ENCODE data around the gene SLC9A3.
A peak's percentile ranks its signal among the peaks of the same experiment; 100 is the strongest.

The SLC9A3 gene

GRCh38 chr5:472656-473550, 51.3 kb downstream of the SLC9A3 start:
- DNase-seq, result peak; percentile 13

- DNase-seq, result no peak
Measured at GRCh38 chr5:472076-472655, 52.1 kb downstream of the SLC9A3 start.

- no peak for DNase-seq
Measured at GRCh38 chr5:471750-472058, 52.5 kb downstream of the SLC9A3 start.

GRCh38 chr5:470961-471749, 53.1 kb downstream of the SLC9A3 start:
- no peak for DNase-seq

GRCh38 chr5:469752-470483, 54.3 kb downstream of the SLC9A3 start:
- no peak for DNase-seq

- no peak for DNase-seq
Measured at GRCh38 chr5:468401-468800, 55.8 kb downstream of the SLC9A3 start.

- no peak for DNase-seq
Measured at GRCh38 chr5:466661-467310, 57.5 kb downstream of the SLC9A3 start.

- no peak for DNase-seq
Measured at GRCh38 chr5:465591-466403, 58.5 kb downstream of the SLC9A3 start.

- DNase-seq, result no peak
Measured at GRCh38 chr5:464843-465590, 59.2 kb downstream of the SLC9A3 start.

- no peak for DNase-seq
Measured at GRCh38 chr5:464446-464842, 59.8 kb downstream of the SLC9A3 start.

GRCh38 chr5:463952-464351, 60.3 kb downstream of the SLC9A3 start:
- DNase-seq, result no peak

GRCh38 chr5:463301-463700, 60.9 kb downstream of the SLC9A3 start:
- no peak for DNase-seq

- DNase-seq, result no peak
Measured at GRCh38 chr5:462051-462481, 62.2 kb downstream of the SLC9A3 start.

- no peak for DNase-seq
Measured at GRCh38 chr5:460273-460625, 64.0 kb downstream of the SLC9A3 start.

GRCh38 chr5:459562-460272, 64.5 kb downstream of the SLC9A3 start:
- no peak for DNase-seq

- no peak for DNase-seq
Measured at GRCh38 chr5:458547-459353, 65.5 kb downstream of the SLC9A3 start.

GRCh38 chr5:457195-457961, 66.9 kb downstream of the SLC9A3 start:
- DNase-seq, result no peak

GRCh38 chr5:456351-457194, 67.7 kb downstream of the SLC9A3 start:
- no peak for DNase-seq

All from NCI-H187 treated with DMSO at 0.1 percent for 48 hours (cell line).